SIG-M5 (cell line): Measurements from ENCODE around the gene MACROD2.

Source experiments
- DNase-seq: peaks from one replicate; lab custom pipeline; 2025; lab: John Stamatoyannopoulos, UW

MACROD2 gene

GRCh38 chr20:15682690-15683089 lies 1687.4 kb downstream of the MACROD2 start:
- DNase-seq, result no peak

- DNase-seq, result no peak
Measured at GRCh38 chr20:15692570-15692969, 1697.3 kb downstream of the MACROD2 start.

DNA sequence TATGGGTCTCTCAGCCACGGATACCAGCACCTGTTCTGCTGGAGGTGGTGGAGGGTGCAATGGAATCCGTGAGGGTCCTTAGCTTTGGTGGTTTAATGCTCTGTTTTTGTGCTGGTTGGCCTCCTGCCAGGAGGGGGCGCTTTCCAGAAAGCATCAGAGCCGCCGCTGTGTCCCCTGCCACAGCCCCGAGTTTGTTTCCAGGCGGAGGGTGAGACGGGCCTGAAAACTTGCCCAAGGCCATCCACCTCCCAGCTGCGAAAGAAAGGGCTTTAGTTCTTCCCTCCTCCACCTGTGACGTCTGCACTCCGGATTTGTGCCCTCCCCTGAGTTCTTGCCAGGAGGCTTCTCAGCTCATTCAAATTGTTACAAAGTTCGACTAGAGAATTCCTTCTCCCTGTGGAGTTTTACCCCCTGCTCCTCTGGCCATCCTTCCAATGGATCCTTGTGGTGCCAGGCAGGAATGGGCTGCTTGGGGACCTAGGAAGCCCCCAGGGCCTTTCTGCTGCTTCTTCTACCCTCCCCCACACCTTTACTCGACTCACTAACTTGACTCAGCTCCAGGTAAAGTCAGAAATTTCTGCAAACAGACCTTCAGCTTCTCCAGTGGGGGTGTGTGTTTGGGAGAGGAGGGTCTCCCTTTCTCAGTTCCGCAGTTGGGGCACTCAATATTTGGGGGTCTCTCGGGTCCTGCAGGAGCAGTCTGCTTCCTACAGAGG lies 1704.3 kb downstream of the MACROD2 start:
- no peak for DNase-seq

GRCh38 chr20:15700147-15700765 lies 1704.9 kb downstream of the MACROD2 start:
- DNase-seq, result no peak

DNA sequence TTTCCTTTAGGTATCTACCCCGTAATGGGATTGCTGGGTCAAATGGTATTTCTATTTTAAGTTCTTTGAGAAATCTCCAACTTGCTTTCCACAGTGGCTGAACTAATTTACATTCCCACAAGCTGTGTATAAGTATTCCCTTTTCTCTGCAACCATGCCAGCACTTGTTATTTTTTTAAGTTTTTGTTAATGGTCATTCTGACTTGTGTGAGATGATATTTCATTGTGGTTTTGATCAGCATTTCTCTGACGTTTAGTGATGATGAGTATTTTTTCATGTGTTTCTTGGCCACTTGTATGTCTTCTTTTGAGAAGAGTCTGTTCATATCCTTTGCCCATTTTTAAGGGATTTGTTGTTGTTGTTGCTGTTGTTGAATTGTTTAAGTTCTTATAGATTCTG lies 1706.8 kb downstream of the MACROD2 start:
- DNase-seq, result no peak

GRCh38 chr20:15703171-15703911 lies 1708.0 kb downstream of the MACROD2 start:
- DNase-seq, result no peak

GRCh38 chr20:15705975-15706374 lies 1710.7 kb downstream of the MACROD2 start:
- no peak for DNase-seq

- no peak for DNase-seq
Measured at GRCh38 chr20:15706719-15707118, 1711.4 kb downstream of the MACROD2 start.

- DNase-seq, result no peak
Measured at GRCh38 chr20:15708984-15709598, 1713.8 kb downstream of the MACROD2 start.

DNA sequence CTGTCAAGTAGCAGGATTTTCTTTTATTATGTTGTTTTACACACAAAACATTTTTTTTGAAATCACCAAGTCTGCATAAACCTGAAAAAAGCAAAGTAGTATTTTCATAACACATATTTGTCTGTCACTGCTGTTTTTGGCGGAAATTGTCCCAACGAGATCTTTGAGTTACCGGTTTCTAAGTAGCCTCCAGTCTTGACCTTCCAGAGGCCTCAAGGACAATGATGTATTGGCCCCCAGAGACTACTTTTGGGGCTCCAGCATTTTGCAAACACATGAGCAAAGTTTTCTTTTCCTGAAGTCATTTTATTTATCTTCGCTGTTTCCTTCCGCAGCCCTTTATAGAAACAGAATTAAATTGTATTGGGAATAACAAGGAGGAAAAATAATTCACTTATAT lies 1715.3 kb downstream of the MACROD2 start:
- no peak for DNase-seq

- DNase-seq, result no peak
Measured at GRCh38 chr20:15711177-15711576, 1715.9 kb downstream of the MACROD2 start.

GRCh38 chr20:15716256-15716655 lies 1720.9 kb downstream of the MACROD2 start:
- DNase-seq, result no peak

DNA sequence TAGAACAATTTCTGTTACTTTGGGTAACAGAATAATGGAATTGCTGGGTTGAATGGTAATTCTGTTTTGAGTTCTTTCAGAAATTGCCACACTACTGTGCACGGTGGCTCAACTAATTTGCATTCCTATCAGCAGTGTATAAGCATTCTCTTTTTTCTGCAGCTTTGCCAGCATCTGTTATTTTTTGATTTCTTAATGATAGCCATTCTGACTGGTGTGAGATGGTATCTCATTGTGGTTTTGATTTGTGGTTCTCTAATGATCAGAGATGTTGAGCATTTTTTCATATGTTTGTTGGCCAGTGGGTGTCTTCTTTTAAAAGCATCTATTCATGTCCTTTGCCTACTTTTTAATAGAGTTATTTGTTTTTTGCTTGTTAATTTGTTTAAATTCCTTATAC lies 1731.1 kb downstream of the MACROD2 start:
- no peak for DNase-seq

GRCh38 chr20:15734052-15734451 lies 1738.7 kb downstream of the MACROD2 start:
- DNase-seq, result no peak

- no peak for DNase-seq
Measured at GRCh38 chr20:15739035-15739434, 1743.7 kb downstream of the MACROD2 start.

GRCh38 chr20:15740046-15740775 lies 1744.9 kb downstream of the MACROD2 start:
- DNase-seq, result no peak

- DNase-seq, result no peak
Measured at GRCh38 chr20:15742087-15742486, 1746.8 kb downstream of the MACROD2 start.

DNA sequence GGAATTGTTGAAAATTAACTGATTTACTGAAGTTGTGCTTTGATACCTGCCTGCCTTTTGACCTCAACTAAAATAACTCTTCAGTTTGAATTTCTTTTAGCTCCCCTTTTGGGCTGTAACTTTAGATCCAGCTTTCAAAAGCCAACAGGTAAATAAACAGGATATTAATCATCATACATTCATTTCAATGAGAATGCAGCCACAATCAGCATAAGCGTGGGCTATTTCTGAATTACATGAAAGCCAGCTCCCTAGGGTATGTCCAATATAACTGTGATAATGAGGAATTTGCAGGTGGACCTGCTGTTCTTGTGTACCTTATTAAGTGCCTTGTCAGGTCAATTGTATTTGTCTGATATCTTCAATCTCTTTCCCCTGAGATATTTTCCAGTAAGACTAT lies 1747.3 kb downstream of the MACROD2 start:
- DNase-seq, result no peak

- no peak for DNase-seq
Measured at GRCh38 chr20:15756002-15756753, 1760.9 kb downstream of the MACROD2 start.

- DNase-seq, result no peak
Measured at GRCh38 chr20:15756754-15757115, 1761.4 kb downstream of the MACROD2 start.

DNA sequence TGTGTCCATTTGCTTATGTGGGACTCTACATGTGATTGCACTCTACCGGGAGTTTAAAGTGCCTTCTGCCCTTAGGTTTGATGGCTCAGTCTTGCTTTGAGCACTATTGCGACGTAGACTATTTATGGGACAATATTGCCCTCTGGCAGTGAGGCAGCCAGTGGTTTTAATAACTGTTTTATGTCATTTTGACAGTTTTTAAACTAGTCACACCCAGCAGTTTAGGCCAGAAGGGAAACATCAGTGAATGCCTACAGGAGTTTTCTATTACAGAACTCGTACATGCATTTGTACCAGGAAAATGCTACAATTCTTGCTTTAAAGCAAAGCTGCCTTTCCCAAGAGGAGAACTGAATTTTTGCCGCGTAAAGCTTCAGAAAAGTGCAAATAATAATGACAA lies 1764.3 kb downstream of the MACROD2 start:
- DNase-seq, result no peak
